ENCODE results near the gene DNAI4. TPM values are rescaled to one million over a fixed set of nuclear protein-coding genes. Genes with fewer than 3 reads are reported as not detected.

Gene DNAI4
- total and polyA plus RNA-seq, 2 of the 8 experiments (the other 6 are each of a cell fraction or from before 2014, with no cell fraction given), result 0.32 to 2.1 TPM

DNA sequence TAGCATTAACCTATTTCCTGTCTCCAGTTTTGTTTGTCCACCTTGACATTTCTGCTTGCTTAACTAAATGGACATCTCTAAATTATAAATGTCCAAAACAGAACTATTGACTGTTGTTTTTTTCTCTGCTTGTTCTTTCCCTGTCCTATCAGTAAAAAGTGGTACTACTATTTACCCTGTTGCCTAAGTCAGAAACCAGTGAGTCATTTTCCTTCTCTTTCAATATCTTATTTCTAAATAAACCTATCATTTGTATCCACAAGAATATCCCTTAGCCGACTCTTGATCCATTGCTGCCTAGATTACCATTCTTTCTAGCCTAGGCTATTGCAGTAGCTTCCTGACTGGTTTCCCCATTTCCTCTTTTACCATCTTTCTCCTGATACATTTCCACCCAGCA, 22.6 kb upstream of the DNAI4 start (continued):
- no peak for TF ChIP-seq CHD7 (IDR thresholded peaks at IDR 0.05; ENCODE audit: insufficient replicate concordance, low read length)
- no peak for TF ChIP-seq ZNF274 (IDR thresholded peaks at IDR 0.05; ENCODE audit: borderline replicate concordance, extremely low read depth, low read length)
- TF ChIP-seq SP4 (IDR thresholded peaks at IDR 0.05; ENCODE audit: low read length), result no peak
- TF ChIP-seq, protein P1, sequence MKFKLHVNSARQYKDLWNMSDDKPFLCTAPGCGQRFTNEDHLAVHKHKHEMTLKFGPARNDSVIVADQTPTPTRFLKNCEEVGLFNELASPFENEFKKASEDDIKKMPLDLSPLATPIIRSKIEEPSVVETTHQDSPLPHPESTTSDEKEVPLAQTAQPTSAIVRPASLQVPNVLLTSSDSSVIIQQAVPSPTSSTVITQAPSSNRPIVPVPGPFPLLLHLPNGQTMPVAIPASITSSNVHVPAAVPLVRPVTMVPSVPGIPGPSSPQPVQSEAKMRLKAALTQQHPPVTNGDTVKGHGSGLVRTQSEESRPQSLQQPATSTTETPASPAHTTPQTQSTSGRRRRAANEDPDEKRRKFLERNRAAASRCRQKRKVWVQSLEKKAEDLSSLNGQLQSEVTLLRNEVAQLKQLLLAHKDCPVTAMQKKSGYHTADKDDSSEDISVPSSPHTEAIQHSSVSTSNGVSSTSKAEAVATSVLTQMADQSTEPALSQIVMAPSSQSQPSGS (IDR thresholded peaks at IDR 0.05; ENCODE audit: low read length), result no peak
- no peak for TF ChIP-seq SUZ12 (IDR thresholded peaks at IDR 0.05; ENCODE audit: low read length)

Measured in H1 (cell line).